HCT116 (cell line): ENCODE data around the gene ZFHX3. TPM values are rescaled to one million over a fixed set of nuclear protein-coding genes. Genes with fewer than 3 reads are reported as not detected.

Source experiments
- ATAC-seq: fragments of 200-7000 bp; cut with Tn5 transposase; 2 replicates; pipeline ENCODE4 v1.9.1; 2020; ENCODE audit warnings: mild to moderate bottlenecking, moderate library complexity
- BruUV-seq: library from RNA; stranded (reverse); fragments of 400-500 nt; replicated peaks from 2 replicates; lab custom pipeline; 2021; lab: Mats Ljungman, UMichigan
- CTCF ChIA-PET: fragments of 300-600 bp; sonication (Branson Sonifier 250); formaldehyde crosslinking; loops from one replicate; lab custom pipeline; 2021; ENCODE audit warnings: antibody characterized with exemption; lab: Charles Lee
- POLR2A ChIA-PET: fragments of 300-600, 350-600 bp; sonication (Branson Sonifier 250); formaldehyde crosslinking; loops from one replicate; lab custom pipeline; 2021; ENCODE audit warnings: antibody characterized with exemption; lab: Charles Lee
- RAD21 ChIA-PET, 2 experiments: fragments of 300-600 bp; sonication (Branson Sonifier 250); formaldehyde crosslinking; loops; one replicate each; lab custom pipeline; 2023; ENCODE audit warnings: low total read pairs in 2 of 2; ENCODE audit not compliant: uncharacterized antibody in 2 of 2, unreplicated experiment in 2 of 2, low non-redundant PET in 1 of 2; lab: Charles Lee
- DNase-seq: peaks from one replicate; pipeline ENCODE4 v3.0.0-alpha.2; 2010; ENCODE audit warnings: low read depth, low spot score
- H2AFZ ChIP-seq: fragments of 200-600 bp; shearing (Covaris generic), sonication (generic); 2 replicates; pipeline ENCODE4 v1.6.1; 2017; ENCODE audit warnings: low read depth, mixed run types, mixed read lengths, antibody characterized with exemption, low read length; ENCODE audit not compliant: poor library complexity, severe bottlenecking
- H3K27ac ChIP-seq: 2 replicates; pipeline ENCODE4 v1.5.1; 2012; ENCODE audit warnings: low read depth, low read length
- H3K27me3 ChIP-seq: fragments of 200-600 bp; sonication (generic); 2 replicates; pipeline ENCODE4 v1.6.1; 2016; ENCODE audit warnings: mixed run types, low read length, mixed read lengths; ENCODE audit not compliant: insufficient read depth
- H3K36me3 ChIP-seq, 2 experiments: fragments of 200-500 bp in 1 of 2; fragments of 200-600 bp in 1 of 2; sonication (Bioruptor generic) in 1 of 2; sonication (generic) in 1 of 2; 2 replicates each; pipeline versions ENCODE4 v1.5.1 to v1.6.1; 2014 to 2016; ENCODE audit warnings: low read length in 2 of 2, inconsistent platforms in 1 of 2, mixed read lengths in 1 of 2, mixed run types in 1 of 2; ENCODE audit not compliant: insufficient read depth in 2 of 2, control insufficient read depth in 1 of 2
- H3K4me1 ChIP-seq, 2 experiments: fragments of 200-600 bp in 1 of 2; sonication (generic) in 1 of 2; 2 replicates each; pipeline versions ENCODE4 v1.5.1 to v1.6.1; 2012 to 2017; ENCODE audit warnings: low read length in 2 of 2, inconsistent platforms in 1 of 2, mild to moderate bottlenecking in 1 of 2, mixed read lengths in 1 of 2, mixed run types in 1 of 2, moderate library complexity in 1 of 2; ENCODE audit not compliant: insufficient read depth in 2 of 2, control insufficient read depth in 1 of 2
- H3K4me2 ChIP-seq: fragments of 200-600 bp; sonication (generic); 2 replicates; pipeline ENCODE4 v1.6.1; 2017; ENCODE audit warnings: mixed run types, low read length, mixed read lengths
- H3K4me3 ChIP-seq, 2 experiments: fragments of 200-600 bp in 1 of 2; sonication (generic) in 1 of 2; replicated peaks in 1 of 2; 2 replicates each; pipeline ENCODE4 v1.5.1; 2011 to 2016; ENCODE audit warnings: low read length in 2 of 2, control low read depth in 1 of 2, low read depth in 1 of 2, mild to moderate bottlenecking in 1 of 2, mixed read lengths in 1 of 2, mixed run types in 1 of 2
- H3K79me2 ChIP-seq: fragments of 200-600 bp; sonication (generic); 2 replicates; pipeline ENCODE4 v1.6.1; 2017; ENCODE audit warnings: mild to moderate bottlenecking, mixed run types, low read length, moderate library complexity, mixed read lengths; ENCODE audit not compliant: insufficient read depth
- H3K9ac ChIP-seq: fragments of 200-600 bp; sonication (generic); 2 replicates; pipeline ENCODE4 v1.6.1; 2016; ENCODE audit warnings: low read length, mixed read lengths
- H3K9me2 ChIP-seq: fragments of 200-600 bp; sonication (generic), shearing (Covaris generic); 2 replicates; pipeline ENCODE4 v1.6.1; 2017; ENCODE audit warnings: mixed run types, mild to moderate bottlenecking, moderate library complexity; ENCODE audit not compliant: insufficient read depth
- H3K9me3 ChIP-seq, 2 experiments: fragments of 200-500 bp in 1 of 2; fragments of 200-600 bp in 1 of 2; sonication (Bioruptor generic) in 1 of 2; sonication (generic) in 1 of 2; 2 replicates each; pipeline ENCODE4 v1.6.1; 2014 to 2017; ENCODE audit warnings: low read length in 2 of 2, mixed read lengths in 2 of 2, inconsistent platforms in 1 of 2, low read depth in 1 of 2, mild to moderate bottlenecking in 1 of 2, mixed run types in 1 of 2, moderate library complexity in 1 of 2; ENCODE audit not compliant: control insufficient read depth in 1 of 2, insufficient read depth in 1 of 2
- H4K20me1 ChIP-seq: fragments of 200-600 bp; sonication (generic), shearing (Covaris generic); 2 replicates; pipeline ENCODE4 v1.6.1; 2017; ENCODE audit warnings: mixed run types, mild to moderate bottlenecking, moderate library complexity; ENCODE audit not compliant: insufficient read depth
- CBX3 ChIP-seq: IDR thresholded peaks from 2 replicates; pipeline ENCODE4 v1.6.1; 2012; ENCODE audit warnings: low read depth
- CEBPB ChIP-seq: IDR thresholded peaks from 2 replicates; pipeline ENCODE4 v1.6.1; 2012; ENCODE audit warnings: low read depth
- CTCF ChIP-seq, 3 experiments: fragments of 200-600 bp in 1 of 3; sonication (generic) in 1 of 3; IDR thresholded peaks in 2 of 3; conservative IDR thresholded peaks in 1 of 3; 2 replicates each; pipeline ENCODE4 v1.5.1; 2012 to 2017; ENCODE audit warnings: low read depth in 2 of 3, low read length in 2 of 3, antibody characterized with exemption in 1 of 3, borderline replicate concordance in 1 of 3, control low read depth in 1 of 3, mild to moderate bottlenecking in 1 of 3, mixed read lengths in 1 of 3, mixed run types in 1 of 3, moderate library complexity in 1 of 3; ENCODE audit not compliant: insufficient read depth in 1 of 3
- ELF1 ChIP-seq: IDR thresholded peaks from 2 replicates; pipeline ENCODE4 v1.6.1; 2012; ENCODE audit warnings: low read depth, borderline replicate concordance
- EZH2 ChIP-seq: fragments of 200-600 bp; sonication (generic); IDR thresholded peaks from 2 replicates; pipeline ENCODE4 v1.6.1; 2017; ENCODE audit warnings: antibody characterized with exemption, mixed run types
- FOSL1 ChIP-seq: IDR thresholded peaks from 2 replicates; pipeline ENCODE4 v1.6.1; 2012; ENCODE audit warnings: low read depth
- JUND ChIP-seq: IDR thresholded peaks from 2 replicates; pipeline ENCODE4 v1.6.1; 2012
- MAX ChIP-seq: IDR thresholded peaks from 2 replicates; pipeline ENCODE4 v1.6.1; 2012
- POLR2AphosphoS5 ChIP-seq: IDR thresholded peaks from 2 replicates; pipeline ENCODE4 v1.6.1; 2011; ENCODE audit warnings: mild to moderate bottlenecking, low read depth, low read length, moderate library complexity
- REST ChIP-seq: IDR thresholded peaks from 2 replicates; pipeline ENCODE4 v1.6.1; 2012; ENCODE audit warnings: low read depth
- SP1 ChIP-seq: IDR thresholded peaks from 2 replicates; pipeline ENCODE4 v1.6.1; 2012; ENCODE audit warnings: low read depth
- SRF ChIP-seq: IDR thresholded peaks from 2 replicates; pipeline ENCODE4 v1.6.1; 2012; ENCODE audit warnings: low read depth
- TCF7L2 ChIP-seq: IDR thresholded peaks from 2 replicates; pipeline ENCODE4 v1.7.0; 2011; ENCODE audit warnings: borderline replicate concordance, inconsistent platforms; ENCODE audit not compliant: insufficient read depth, insufficient read length; ENCODE audit errors: extremely low read depth
- YY1 ChIP-seq: IDR thresholded peaks from 2 replicates; pipeline ENCODE4 v1.6.1; 2011; ENCODE audit warnings: low read length, low read depth, moderate library complexity, mild to moderate bottlenecking; ENCODE audit not compliant: insufficient replicate concordance; ENCODE audit errors: extremely low read depth
- ZBTB33 ChIP-seq: IDR thresholded peaks from 2 replicates; pipeline ENCODE4 v1.6.1; 2011; ENCODE audit warnings: mild to moderate bottlenecking, low read length, moderate library complexity; ENCODE audit not compliant: insufficient replicate concordance; ENCODE audit errors: extremely low read depth
- intact Hi-C: fragments of 100-400 bp; cut with micrococcal nuclease; formaldehyde crosslinking; loops from 2 replicates; pipeline ENCODE4 v1.10.0; 2022
- total RNA-seq: library from RNA; stranded (reverse); gene quantifications from one replicate; pipeline ENCODE4 v1.2.1, GENCODE V29; 2021; ENCODE audit not compliant: unreplicated experiment

ZFHX3 gene
- total RNA-seq, 1 experiment from 2014 or later = 6.3 TPM

- RAD21 ChIA-PET = no interaction called here
- ATAC-seq (no peak), DNase-seq (no peak)
- Histone ChIP-seq H2AFZ (no peak overlapping the region), H3K27ac (no peak overlapping the region), H3K79me2 (peaks cover 17% of the 10 kb centered on the region), H3K9me3 (no peaks in the 10 kb centered on the region), H3K4me1 (peaks cover 22 to 25% of the 10 kb centered on the region in 2 experiments), H3K9me2 (no peaks in the 10 kb centered on the region), H4K20me1 (0 out of 2 replicates have a peak, but pooled peaks cover 2% of the 10 kb centered on the region), H3K9ac (no peak overlapping the region), H3K4me3 (no peak overlapping the region), H3K27me3 (no peaks in the 10 kb centered on the region), H3K4me2 (no peak overlapping the region), H3K36me3 (no peaks in the 10 kb centered on the region)
- no peak for TF ChIP-seq ELF1
- no peak for TF ChIP-seq MAX
- TF ChIP-seq FOSL1 = no peak
- TF ChIP-seq CTCF (IDR thresholded peaks at IDR 0.05 in 2 of 3, conservative IDR thresholded peaks at IDR 0.05 in 1 of 3; ENCODE audit: borderline replicate concordance in 1 of 3, insufficient read depth in 1 of 3, low read depth in 2 of 3, low read length in 2 of 3) = no peak
- TF ChIP-seq EZH2 = no peak
- no peak for TF ChIP-seq TCF7L2
- no peak for TF ChIP-seq YY1
- no peak for TF ChIP-seq CEBPB
- no peak for TF ChIP-seq ZBTB33
- no peak for TF ChIP-seq CBX3
- no peak for TF ChIP-seq JUND
- no peak for TF ChIP-seq POLR2AphosphoS5
- no peak for TF ChIP-seq REST
- no peak for TF ChIP-seq SRF
- TF ChIP-seq SP1 = no peak
- no TSS peak for BruUV-seq
- intact Hi-C loops = no loop called here
- CTCF ChIA-PET = no interaction called here
- POLR2A ChIA-PET = interaction anchor here (0.6 kb wide), 1 partner anchor 63 kb away, joined by 3 read pairs; no protein-coding TSS in a partner anchor
Observed at GRCh38 chr16:72991644-72992043, 56.3 kb downstream of the ZFHX3 start.
